ENCODE results near the gene TMEM45A.
"Not testable (repeated sequence)": the region's sequence is repeated elsewhere in the genome, so short reads cannot be mapped to it uniquely, and the experiment has no call there.

Gene TMEM45A

GRCh38 chr3:100486808-100487207 lies 5.6 kb upstream of the TMEM45A start:
- no peak for DNase-seq

- no peak for DNase-seq
Measured at GRCh38 chr3:100489118-100489517, 3.3 kb upstream of the TMEM45A start.

- no peak for DNase-seq
Measured at GRCh38 chr3:100496711-100497261, 4.4 kb downstream of the TMEM45A start.

GRCh38 chr3:100499651-100500050 lies 7.2 kb downstream of the TMEM45A start:
- no peak for DNase-seq

- no peak for DNase-seq
Measured at GRCh38 chr3:100500320-100500880, 8.0 kb downstream of the TMEM45A start.

- DNase-seq = no peak
Measured at GRCh38 chr3:100503448-100503847, 11.0 kb downstream of the TMEM45A start.

GRCh38 chr3:100506355-100506754 lies 13.9 kb downstream of the TMEM45A start:
- no peak for DNase-seq

- not testable (repeated sequence) for DNase-seq
Measured at GRCh38 chr3:100509818-100510217, 17.4 kb downstream of the TMEM45A start.

GRCh38 chr3:100516232-100516631 lies 23.8 kb downstream of the TMEM45A start:
- DNase-seq = no peak

- DNase-seq = no peak
Measured at GRCh38 chr3:100516838-100517237, 24.4 kb downstream of the TMEM45A start.

- no peak for DNase-seq
Measured at GRCh38 chr3:100517276-100517675, 24.9 kb downstream of the TMEM45A start.

GRCh38 chr3:100518244-100518643 lies 25.8 kb downstream of the TMEM45A start:
- DNase-seq = no peak

GRCh38 chr3:100518983-100519382 lies 26.6 kb downstream of the TMEM45A start:
- DNase-seq = no peak

- no peak for DNase-seq
Measured at GRCh38 chr3:100521439-100521845, 29.0 kb downstream of the TMEM45A start.

- no peak for DNase-seq
Measured at GRCh38 chr3:100522125-100522524, 29.7 kb downstream of the TMEM45A start.

GRCh38 chr3:100523050-100523760 lies 30.8 kb downstream of the TMEM45A start:
- no peak for DNase-seq

GRCh38 chr3:100525753-100526612 lies 33.6 kb downstream of the TMEM45A start:
- DNase-seq = no peak

- no peak for DNase-seq
Measured at GRCh38 chr3:100526613-100527346, 34.4 kb downstream of the TMEM45A start.

GRCh38 chr3:100527347-100527735 lies 34.9 kb downstream of the TMEM45A start:
- no peak for DNase-seq

- no peak for DNase-seq
Measured at GRCh38 chr3:100531093-100531492, 38.7 kb downstream of the TMEM45A start.

- no peak for DNase-seq
Measured at GRCh38 chr3:100532411-100532810, 40.0 kb downstream of the TMEM45A start.

GRCh38 chr3:100533176-100533575 lies 40.8 kb downstream of the TMEM45A start:
- no peak for DNase-seq

- DNase-seq = no peak
Measured at GRCh38 chr3:100535610-100535943, 43.2 kb downstream of the TMEM45A start.

Data from NCI-H510A (cell line).